Astrocyte (in vitro differentiated cells and primary cell): Measurements from ENCODE around the gene KCNMA1. TPM values are rescaled to one million over a fixed set of nuclear protein-coding genes. Genes with fewer than 3 reads are reported as not detected.

ENCODE experiments used
- DNase-seq: peaks from one replicate; pipeline ENCODE4 v3.0.0-alpha.2; 2010; ENCODE audit warnings: low read depth
- FAIRE-seq: peaks from 2 replicates; lab custom pipeline; 2011; peaks lifted over from hg19 to GRCh38; lab: Jason Lieb, UNC
- H2AFZ ChIP-seq: 2 replicates; pipeline ENCODE4 v1.6.0; 2012; ENCODE audit warnings: low read depth, low read length, inconsistent platforms
- H3K27ac ChIP-seq: 2 replicates; pipeline ENCODE4 v1.5.1; 2011; ENCODE audit warnings: low read depth, low read length, inconsistent platforms
- H3K27me3 ChIP-seq: 2 replicates; pipeline ENCODE4 v1.6.0; 2011; ENCODE audit warnings: low read length, inconsistent platforms; ENCODE audit not compliant: insufficient read depth
- H3K36me3 ChIP-seq: 2 replicates; pipeline ENCODE4 v1.5.1; 2011; ENCODE audit warnings: low read length, inconsistent platforms; ENCODE audit not compliant: insufficient read depth
- H3K4me1 ChIP-seq: 2 replicates; pipeline ENCODE4 v1.5.1; 2011; ENCODE audit warnings: low read length, inconsistent platforms; ENCODE audit not compliant: insufficient read depth
- H3K4me2 ChIP-seq: 2 replicates; pipeline ENCODE4 v1.6.0; 2012; ENCODE audit warnings: low read length, inconsistent platforms
- H3K4me3 ChIP-seq: 2 replicates; pipeline ENCODE4 v1.5.1; 2011; ENCODE audit warnings: low read depth, mild to moderate bottlenecking, low read length, inconsistent platforms; ENCODE audit not compliant: insufficient read depth
- H3K79me2 ChIP-seq: 2 replicates; pipeline ENCODE4 v1.6.0; 2012; ENCODE audit warnings: mild to moderate bottlenecking, low read length, inconsistent platforms; ENCODE audit not compliant: insufficient read depth
- H3K9ac ChIP-seq: 2 replicates; pipeline ENCODE4 v1.6.0; 2012; ENCODE audit warnings: mild to moderate bottlenecking, low read length, inconsistent platforms
- H3K9me3 ChIP-seq: 2 replicates; pipeline ENCODE4 v1.5.1; 2012; ENCODE audit warnings: low read depth, mild to moderate bottlenecking, low read length, inconsistent platforms; ENCODE audit not compliant: insufficient read depth
- H4K20me1 ChIP-seq: 2 replicates; pipeline ENCODE4 v1.6.0; 2012; ENCODE audit warnings: low read length, inconsistent platforms; ENCODE audit not compliant: insufficient read depth
- H3K27ac Mint-ChIP-seq: one replicate; pipeline ENCODE4 v1.8.0; 2021; ENCODE audit warnings: mild to moderate bottlenecking, mixed read lengths; ENCODE audit not compliant: unreplicated experiment
- H3K27me3 Mint-ChIP-seq: one replicate; pipeline ENCODE4 v1.8.0; 2021; ENCODE audit warnings: low read depth, mixed read lengths; ENCODE audit not compliant: unreplicated experiment
- H3K36me3 Mint-ChIP-seq: one replicate; pipeline ENCODE4 v1.8.0; 2021; ENCODE audit warnings: low read depth, mixed read lengths; ENCODE audit not compliant: unreplicated experiment
- H3K4me1 Mint-ChIP-seq: one replicate; pipeline ENCODE4 v1.8.0; 2021; ENCODE audit warnings: low read depth, mixed read lengths; ENCODE audit not compliant: unreplicated experiment
- H3K4me3 Mint-ChIP-seq: one replicate; pipeline ENCODE4 v1.8.0; 2021; ENCODE audit warnings: mild to moderate bottlenecking, moderate library complexity, mixed read lengths; ENCODE audit not compliant: unreplicated experiment
- H3K9me3 Mint-ChIP-seq: one replicate; pipeline ENCODE4 v1.8.0; 2021; ENCODE audit warnings: mild to moderate bottlenecking, mixed read lengths; ENCODE audit not compliant: unreplicated experiment
- EZH2 ChIP-seq: IDR thresholded peaks from 2 replicates; pipeline ENCODE4 v1.6.1; 2012; ENCODE audit warnings: mild to moderate bottlenecking, low read length, inconsistent platforms; ENCODE audit not compliant: insufficient read depth
- total RNA-seq: library from RNA; stranded (reverse); gene quantifications from 2 replicates; pipeline ENCODE4 v1.2.1, GENCODE V29; 2021
- TF ChIP-seq, protein P1 (sequence below): IDR thresholded peaks from 2 replicates; pipeline ENCODE4 v1.5.1; 2011; ENCODE audit warnings: low read depth, mild to moderate bottlenecking, inconsistent platforms, low read length, moderate library complexity; ENCODE audit not compliant: insufficient read depth

Gene KCNMA1
- total RNA-seq, 1 donor from 2014 or later = 45.8 TPM

- Histone ChIP-seq H3K27ac (no peak overlapping the region), H2AFZ (no peak overlapping the region), H3K79me2 (no peaks in the 10 kb centered on the region), H3K4me3 (no peak overlapping the region), H3K27me3 (no peaks in the 10 kb centered on the region), H3K4me1 (peaks cover 7% of the 10 kb centered on the region), H3K9ac (no peak overlapping the region), H3K4me2 (no peak overlapping the region), H3K9me3 (no peaks in the 10 kb centered on the region), H4K20me1 (peaks cover 7% of the 10 kb centered on the region), H3K36me3 (no peaks in the 10 kb centered on the region)
- Mint-ChIP-seq H3K4me1 (peaks cover 22% of the 10 kb centered on the region), H3K27me3 (no peaks in the 10 kb centered on the region), H3K36me3 (no peaks in the 10 kb centered on the region), H3K27ac (no peak overlapping the region), H3K4me3 (no peak overlapping the region), H3K9me3 (no peaks in the 10 kb centered on the region)
- FAIRE-seq = peak; percentile 80
- DNase-seq = no peak
- TF ChIP-seq EZH2 = no peak
- TF ChIP-seq, protein P1, sequence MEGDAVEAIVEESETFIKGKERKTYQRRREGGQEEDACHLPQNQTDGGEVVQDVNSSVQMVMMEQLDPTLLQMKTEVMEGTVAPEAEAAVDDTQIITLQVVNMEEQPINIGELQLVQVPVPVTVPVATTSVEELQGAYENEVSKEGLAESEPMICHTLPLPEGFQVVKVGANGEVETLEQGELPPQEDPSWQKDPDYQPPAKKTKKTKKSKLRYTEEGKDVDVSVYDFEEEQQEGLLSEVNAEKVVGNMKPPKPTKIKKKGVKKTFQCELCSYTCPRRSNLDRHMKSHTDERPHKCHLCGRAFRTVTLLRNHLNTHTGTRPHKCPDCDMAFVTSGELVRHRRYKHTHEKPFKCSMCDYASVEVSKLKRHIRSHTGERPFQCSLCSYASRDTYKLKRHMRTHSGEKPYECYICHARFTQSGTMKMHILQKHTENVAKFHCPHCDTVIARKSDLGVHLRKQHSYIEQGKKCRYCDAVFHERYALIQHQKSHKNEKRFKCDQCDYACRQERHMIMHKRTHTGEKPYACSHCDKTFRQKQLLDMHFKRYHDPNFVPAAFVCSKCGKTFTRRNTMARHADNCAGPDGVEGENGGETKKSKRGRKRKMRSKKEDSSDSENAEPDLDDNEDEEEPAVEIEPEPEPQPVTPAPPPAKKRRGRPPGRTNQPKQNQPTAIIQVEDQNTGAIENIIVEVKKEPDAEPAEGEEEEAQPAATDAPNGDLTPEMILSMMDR = no peak
These were observed 178.5 kb downstream of the KCNMA1 start for GRCh38 chr10:77458986-77459590.

- H3K27me3 ChIP-seq = no peaks in the 10 kb centered on the region
- DNase-seq (no peak), FAIRE-seq (no peak)
- Mint-ChIP-seq H3K9me3 (no peaks in the 10 kb centered on the region), H3K27ac (no peak overlapping the region), H3K4me1 (peaks cover 23% of the 10 kb centered on the region), H3K4me3 (no peak overlapping the region), H3K36me3 (no peaks in the 10 kb centered on the region), H3K27me3 (no peaks in the 10 kb centered on the region)
- no peaks in the 10 kb centered on the region for H3K36me3 ChIP-seq
- no peaks in the 10 kb centered on the region for H3K79me2 ChIP-seq
- no peak overlapping the region for H3K4me2 ChIP-seq
- H2AFZ ChIP-seq = no peak overlapping the region
- H3K4me3 ChIP-seq = no peak overlapping the region
- H3K4me1 ChIP-seq = peaks cover 7% of the 10 kb centered on the region
- peaks cover 7% of the 10 kb centered on the region for H4K20me1 ChIP-seq
- H3K9me3 ChIP-seq = no peaks in the 10 kb centered on the region
- TF ChIP-seq, protein P1 = no peak
- no peak for TF ChIP-seq EZH2
- H3K9ac ChIP-seq = no peak overlapping the region
- no peak overlapping the region for H3K27ac ChIP-seq
These were observed 179.9 kb downstream of the KCNMA1 start for GRCh38 chr10:77457721-77458120.

- no peaks in the 10 kb centered on the region for H3K9me3 Mint-ChIP-seq
- TF ChIP-seq, protein P1 = no peak
- no peak for TF ChIP-seq EZH2
- no peak overlapping the region for H3K27ac Mint-ChIP-seq
- Histone ChIP-seq H3K9me3 (no peaks in the 10 kb centered on the region), H3K27me3 (no peaks in the 10 kb centered on the region), H3K4me1 (peaks cover 7% of the 10 kb centered on the region), H3K4me3 (no peak overlapping the region), H4K20me1 (peaks cover 7% of the 10 kb centered on the region), H3K36me3 (no peaks in the 10 kb centered on the region), H3K27ac (no peak overlapping the region), H3K79me2 (no peaks in the 10 kb centered on the region), H2AFZ (no peak overlapping the region), H3K9ac (no peak overlapping the region), H3K4me2 (no peak overlapping the region)
- H3K4me1 Mint-ChIP-seq = peaks cover 23% of the 10 kb centered on the region
- H3K27me3 Mint-ChIP-seq = no peaks in the 10 kb centered on the region
- H3K36me3 Mint-ChIP-seq = no peaks in the 10 kb centered on the region
- DNase-seq = no peak
- no peak overlapping the region for H3K4me3 Mint-ChIP-seq
- FAIRE-seq = no peak
These were observed 180.3 kb downstream of the KCNMA1 start for GRCh38 chr10:77457266-77457665.
